NT2/D1 (cell line): ENCODE data around the gene GPN1.

Source experiments
- DNase-seq: peaks from one replicate; pipeline ENCODE4 v3.0.0-alpha.2; 2011; ENCODE audit warnings: low read depth, low spot score
- H3K27me3 ChIP-seq: 2 replicates; pipeline ENCODE4 v1.6.0; 2011; ENCODE audit warnings: mild to moderate bottlenecking; ENCODE audit not compliant: insufficient read length, insufficient read depth
- H3K36me3 ChIP-seq: 2 replicates; pipeline ENCODE4 v1.6.1; 2011; ENCODE audit warnings: mild to moderate bottlenecking, low read length, mixed read lengths; ENCODE audit not compliant: insufficient read depth, insufficient read length
- H3K4me1 ChIP-seq: 2 replicates; pipeline ENCODE4 v1.5.1; 2011; ENCODE audit not compliant: insufficient read depth, insufficient read length
- H3K4me3 ChIP-seq: 2 replicates; pipeline ENCODE4 v1.5.1; 2011; ENCODE audit warnings: low read depth; ENCODE audit not compliant: insufficient read length
- H3K9ac ChIP-seq: 2 replicates; pipeline ENCODE4 v1.6.0; 2011; ENCODE audit warnings: low read depth; ENCODE audit not compliant: insufficient read length
- H3K9me3 ChIP-seq: 2 replicates; pipeline ENCODE4 v1.5.1; 2011; ENCODE audit warnings: mild to moderate bottlenecking, low read length; ENCODE audit not compliant: insufficient read depth
- SUZ12 ChIP-seq: IDR thresholded peaks from 2 replicates; pipeline ENCODE4 v1.6.1; 2011; ENCODE audit not compliant: insufficient read length, insufficient read depth; ENCODE audit errors: extremely low read depth
- YY1 ChIP-seq: IDR thresholded peaks from 2 replicates; pipeline ENCODE4 v1.6.1; 2011; ENCODE audit not compliant: insufficient read length, insufficient read depth
- ZNF274 ChIP-seq: IDR thresholded peaks from 2 replicates; pipeline ENCODE4 v1.6.1; 2011; ENCODE audit warnings: mild to moderate bottlenecking, low read depth, low read length

The GPN1 gene

DNA sequence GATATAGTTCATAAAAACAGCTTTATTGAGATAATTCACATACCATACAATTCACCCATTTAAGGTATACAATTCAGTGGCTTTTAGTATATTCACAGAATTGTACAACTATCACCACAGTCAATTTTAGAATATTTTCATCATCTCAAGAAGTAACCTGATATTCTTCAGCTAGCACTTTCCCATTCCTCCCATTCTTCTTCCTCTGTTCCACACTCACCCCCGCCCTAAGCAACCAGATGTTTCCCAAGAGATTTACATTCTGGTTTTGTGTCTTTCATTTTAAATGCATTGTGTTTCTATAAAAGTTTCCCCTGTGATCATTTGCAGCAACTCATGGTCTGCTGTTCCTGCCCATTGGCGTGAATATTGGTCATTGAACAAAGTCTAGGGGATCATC lies 5.4 kb downstream of the GPN1 start:
- no peak for TF ChIP-seq ZNF274
- no peak for TF ChIP-seq SUZ12
- Histone ChIP-seq H3K4me1 (no peaks in the 10 kb centered on the region), H3K4me3 (no peak overlapping the region), H3K9me3 (no peaks in the 10 kb centered on the region), H3K9ac (no peak overlapping the region), H3K27me3 (no peaks in the 10 kb centered on the region), H3K36me3 (peaks cover 83% of the 10 kb centered on the region)
- DNase-seq = no peak

DNA sequence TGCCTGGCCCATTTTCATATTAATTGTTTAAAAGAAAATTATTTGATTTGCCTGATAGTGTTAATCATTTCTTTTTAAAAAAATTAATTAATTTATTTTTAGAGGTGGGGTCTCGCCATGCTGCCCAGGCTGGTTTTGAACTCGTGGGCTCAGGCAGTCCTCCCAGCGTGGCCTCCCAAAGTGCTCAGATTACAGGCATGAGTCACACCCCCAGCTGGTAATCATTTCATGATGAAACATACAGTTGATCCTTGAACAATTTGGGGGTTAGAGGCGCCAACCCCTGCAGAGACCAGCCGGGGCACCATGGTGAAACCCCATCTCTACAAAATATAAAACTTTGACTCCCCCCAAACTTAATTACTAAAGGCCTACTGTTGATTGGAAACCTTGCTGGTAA lies 7.9 kb downstream of the GPN1 start:
- no peaks in the 10 kb centered on the region for H3K27me3 ChIP-seq
- H3K4me3 ChIP-seq = no peak overlapping the region
- no peaks in the 10 kb centered on the region for H3K9me3 ChIP-seq
- H3K9ac ChIP-seq = no peak overlapping the region
- no peak for DNase-seq
- H3K4me1 ChIP-seq = no peaks in the 10 kb centered on the region
- peaks cover 85% of the 10 kb centered on the region for H3K36me3 ChIP-seq
- no peak for TF ChIP-seq ZNF274
- TF ChIP-seq SUZ12 = no peak
- no peak for TF ChIP-seq YY1

- Histone ChIP-seq H3K4me1 (no peaks in the 10 kb centered on the region), H3K9ac (no peak overlapping the region), H3K36me3 (peaks cover 78% of the 10 kb centered on the region), H3K4me3 (no peak overlapping the region), H3K27me3 (no peaks in the 10 kb centered on the region), H3K9me3 (no peaks in the 10 kb centered on the region)
- TF ChIP-seq SUZ12 (no peak), ZNF274 (no peak), YY1 (no peak)
- DNase-seq = no peak
Observed at GRCh38 chr2:27638037-27638637, 9.3 kb downstream of the GPN1 start.

GRCh38 chr2:27638709-27639108 lies 9.9 kb downstream of the GPN1 start:
- DNase-seq = no peak
- H3K4me3 ChIP-seq = no peak overlapping the region
- H3K27me3 ChIP-seq = no peaks in the 10 kb centered on the region
- peaks cover 74% of the 10 kb centered on the region for H3K36me3 ChIP-seq
- H3K9ac ChIP-seq = no peak overlapping the region
- TF ChIP-seq SUZ12 = no peak
- no peak for TF ChIP-seq YY1
- TF ChIP-seq ZNF274 = no peak
- no peaks in the 10 kb centered on the region for H3K4me1 ChIP-seq
- no peaks in the 10 kb centered on the region for H3K9me3 ChIP-seq

DNA sequence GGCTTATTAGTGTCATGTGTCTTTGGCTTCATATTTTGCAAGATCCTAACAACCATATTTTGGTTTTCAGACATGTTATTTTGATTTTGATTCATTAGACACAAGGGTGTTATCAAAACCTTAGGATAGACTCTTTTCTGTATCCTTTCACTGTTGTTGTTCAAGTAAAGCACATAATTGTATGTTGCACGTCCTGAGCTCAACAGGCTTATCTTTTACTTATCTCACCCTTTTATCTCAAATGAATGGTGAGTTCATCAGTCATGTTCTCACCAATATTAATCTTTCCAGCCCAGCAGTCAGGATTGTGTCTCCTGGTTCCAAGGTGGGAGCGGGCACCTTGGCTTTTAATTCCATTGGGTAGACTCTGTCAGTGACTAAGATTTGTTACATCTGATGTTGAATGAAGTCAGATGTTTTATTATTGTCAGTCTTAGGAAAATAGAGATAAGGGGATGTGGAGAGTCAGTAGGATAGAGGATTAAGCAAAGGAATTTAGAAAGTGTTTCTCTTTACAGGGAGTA lies 11.9 kb downstream of the GPN1 start:
- no peak for TF ChIP-seq SUZ12
- no peak for TF ChIP-seq ZNF274
- TF ChIP-seq YY1 = no peak
- Histone ChIP-seq H3K27me3 (no peaks in the 10 kb centered on the region), H3K9me3 (no peaks in the 10 kb centered on the region), H3K4me3 (no peak overlapping the region), H3K4me1 (no peaks in the 10 kb centered on the region), H3K9ac (no peak overlapping the region), H3K36me3 (peaks cover 63% of the 10 kb centered on the region)
- no peak for DNase-seq

- Histone ChIP-seq H3K4me1 (no peaks in the 10 kb centered on the region), H3K4me3 (no peak overlapping the region), H3K9me3 (no peaks in the 10 kb centered on the region), H3K27me3 (no peaks in the 10 kb centered on the region), H3K36me3 (peaks cover 55% of the 10 kb centered on the region), H3K9ac (no peak overlapping the region)
- no peak for DNase-seq
- TF ChIP-seq ZNF274 = no peak
- no peak for TF ChIP-seq YY1
- TF ChIP-seq SUZ12 = no peak
Observed at GRCh38 chr2:27645197-27645596, 16.3 kb downstream of the GPN1 start.

DNA sequence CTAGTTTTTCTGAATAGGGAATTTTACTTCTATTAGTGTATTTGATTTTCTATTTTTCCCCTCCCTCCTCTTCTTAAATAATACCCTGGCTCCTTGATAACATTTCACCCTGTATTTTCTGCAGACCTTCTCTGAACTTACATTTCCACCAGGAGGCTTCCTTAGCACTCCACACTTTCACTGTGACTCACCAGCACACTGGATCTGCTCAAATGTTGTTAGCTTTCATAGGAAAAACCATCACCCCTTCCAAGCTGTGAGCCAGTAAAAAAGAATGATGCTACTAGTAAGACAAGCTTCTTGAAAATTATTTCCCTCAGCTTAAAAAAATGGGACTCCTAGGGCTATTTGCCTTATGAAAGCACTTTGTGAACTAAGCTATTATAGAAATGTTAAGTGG lies 18.4 kb downstream of the GPN1 start:
- TF ChIP-seq YY1 (no peak), SUZ12 (no peak), ZNF274 (no peak)
- no peak for DNase-seq
- no peaks in the 10 kb centered on the region for H3K9me3 ChIP-seq
- H3K9ac ChIP-seq = no peak overlapping the region
- H3K36me3 ChIP-seq = peaks cover 60% of the 10 kb centered on the region
- H3K4me3 ChIP-seq = no peak overlapping the region
- H3K27me3 ChIP-seq = no peaks in the 10 kb centered on the region
- no peaks in the 10 kb centered on the region for H3K4me1 ChIP-seq
